Left ventricle myocardium inferior (tissue), 1 donor: Measurements from ENCODE around the gene TYW1B. TPM values are rescaled to one million over a fixed set of nuclear protein-coding genes. Genes with fewer than 3 reads are reported as not detected.
"Not testable (repeated sequence)": the region's sequence is repeated elsewhere in the genome, so short reads cannot be mapped to it uniquely, and the experiment has no call there.

Experiments
- DNase-seq: peaks from one replicate; pipeline ENCODE4 v3.0.0-alpha.2; 2020
- H3K27ac ChIP-seq: fragments of 200-600 bp; replicated peaks from 2 replicates; pipeline ENCODE4 v1.8.0; 2021
- H3K27me3 ChIP-seq: fragments of 200-600 bp; 2 replicates; pipeline ENCODE4 v1.8.0; 2021; ENCODE audit warnings: low read depth
- H3K36me3 ChIP-seq: fragments of 200-600 bp; 2 replicates; pipeline ENCODE4 v1.8.0; 2021
- H3K4me1 ChIP-seq: fragments of 200-600 bp; 2 replicates; pipeline ENCODE4 v1.8.0; 2021
- H3K4me3 ChIP-seq: fragments of 200-600 bp; 2 replicates; pipeline ENCODE4 v1.8.0; 2021; ENCODE audit warnings: mild to moderate bottlenecking, moderate library complexity
- H3K9me3 ChIP-seq: fragments of 200-600 bp; replicated peaks from 2 replicates; pipeline ENCODE4 v1.8.0; 2021
- intact Hi-C: fragments of 100-400 bp; cut with micrococcal nuclease; formaldehyde crosslinking; loops from one replicate; pipeline ENCODE4 v1.11.0; 2022
- long read RNA-seq: library from polyadenylated mRNA; unstranded; transcript quantifications from one replicate; pipeline ENCODE4 v2.0.0, GENCODE V29; 2021
- total RNA-seq: library from RNA; stranded (reverse); fragmentation: NEBNext Ultra II Directional; extraction: Animal tissue kit (Norgen Biotek cat#: 25700); gene quantifications from one replicate; pipeline ENCODE4 v1.2.1, GENCODE V29; 2021
- TF ChIP-seq, protein P1 (sequence below): fragments of 200-600 bp; IDR thresholded peaks from 2 replicates; pipeline ENCODE4 v1.8.0; 2021; ENCODE audit warnings: antibody characterized with exemption, mild to moderate bottlenecking, borderline replicate concordance
- donor health status: DM: no; HTN: yes; CAD: no; lungs with severe emphysema.

Gene TYW1B
- 2.5 TPM for total RNA-seq
- long read RNA-seq, partial matches to known transcripts, result 0 of 6 reads
- long read RNA-seq, other reads (novel, unspliced or antisense), result 5 of 6 reads

- Histone ChIP-seq H3K27ac (peak within 1 kb of the TSS; percentile 98), H3K4me3 (peak within 1 kb of the TSS; percentile 83), H3K36me3 (peaks cover 25% of the 10 kb centered on the region), H3K4me1 (peaks cover 52% of the 10 kb centered on the region)
- H3K9me3 ChIP-seq, H3K27me3 ChIP-seq, intact Hi-C loops: not testable (repeated sequence)
- TF ChIP-seq, protein P1, sequence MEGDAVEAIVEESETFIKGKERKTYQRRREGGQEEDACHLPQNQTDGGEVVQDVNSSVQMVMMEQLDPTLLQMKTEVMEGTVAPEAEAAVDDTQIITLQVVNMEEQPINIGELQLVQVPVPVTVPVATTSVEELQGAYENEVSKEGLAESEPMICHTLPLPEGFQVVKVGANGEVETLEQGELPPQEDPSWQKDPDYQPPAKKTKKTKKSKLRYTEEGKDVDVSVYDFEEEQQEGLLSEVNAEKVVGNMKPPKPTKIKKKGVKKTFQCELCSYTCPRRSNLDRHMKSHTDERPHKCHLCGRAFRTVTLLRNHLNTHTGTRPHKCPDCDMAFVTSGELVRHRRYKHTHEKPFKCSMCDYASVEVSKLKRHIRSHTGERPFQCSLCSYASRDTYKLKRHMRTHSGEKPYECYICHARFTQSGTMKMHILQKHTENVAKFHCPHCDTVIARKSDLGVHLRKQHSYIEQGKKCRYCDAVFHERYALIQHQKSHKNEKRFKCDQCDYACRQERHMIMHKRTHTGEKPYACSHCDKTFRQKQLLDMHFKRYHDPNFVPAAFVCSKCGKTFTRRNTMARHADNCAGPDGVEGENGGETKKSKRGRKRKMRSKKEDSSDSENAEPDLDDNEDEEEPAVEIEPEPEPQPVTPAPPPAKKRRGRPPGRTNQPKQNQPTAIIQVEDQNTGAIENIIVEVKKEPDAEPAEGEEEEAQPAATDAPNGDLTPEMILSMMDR, result peak; percentile 32
- peak; percentile 97 for DNase-seq
These were observed at the start of gene TYW1B for GRCh38 chr7:72827839-72828591. TYW1B (minus strand) TSS chr7:72828200; CDS start chr7:72828075, 125 bp downstream.

DNA sequence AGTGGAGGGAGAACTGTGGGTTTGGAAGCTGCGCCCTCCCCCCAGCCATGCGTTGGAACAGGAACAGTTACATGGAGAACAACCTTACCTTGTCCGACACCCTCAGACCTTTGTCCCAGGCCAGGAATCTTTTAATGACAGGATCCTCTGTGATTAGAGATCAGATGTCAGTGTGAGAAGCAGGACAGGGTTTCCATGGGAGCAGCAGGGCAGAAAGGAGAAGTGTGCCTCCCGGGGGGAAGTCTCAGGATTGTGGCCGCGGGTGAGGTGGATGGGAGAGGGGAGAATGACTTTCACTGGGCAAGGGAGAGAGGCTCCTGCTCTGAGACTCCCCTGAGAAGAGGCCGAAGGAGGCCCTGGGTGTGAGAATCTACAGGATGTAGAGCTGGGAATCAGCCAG is 39.6 kb upstream of the TYW1B start:
- H3K27ac ChIP-seq, H3K4me3 ChIP-seq, DNase-seq, H3K36me3 ChIP-seq, H3K4me1 ChIP-seq, H3K9me3 ChIP-seq, H3K27me3 ChIP-seq, intact Hi-C loops: not testable (repeated sequence)

DNA sequence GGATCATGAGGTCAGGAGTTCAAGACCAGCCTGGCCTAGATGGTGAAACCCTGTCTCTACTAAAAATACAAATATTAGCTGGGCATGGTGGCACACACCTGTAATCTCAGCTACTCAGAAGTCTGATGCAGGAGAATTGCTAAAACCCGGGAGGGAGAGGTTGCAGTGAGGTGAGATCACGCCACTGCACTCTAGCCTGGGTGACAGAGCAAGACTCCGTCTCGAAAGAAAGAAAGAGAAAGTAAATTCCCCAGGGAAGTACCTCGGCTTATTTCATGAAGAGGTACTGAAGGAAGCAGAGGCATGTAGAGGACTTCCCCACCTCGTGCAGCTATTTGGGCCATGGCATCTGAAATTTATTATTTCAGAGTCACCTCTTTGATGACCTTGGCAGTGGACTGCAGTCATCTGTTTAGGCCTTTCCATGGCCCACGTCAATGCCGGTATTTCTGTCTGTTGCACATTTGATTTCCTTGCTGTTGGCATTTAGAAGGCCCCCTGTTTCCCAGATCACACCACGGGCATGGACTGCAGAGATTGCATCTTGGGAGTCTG is 30.9 kb upstream of the TYW1B start:
- H3K4me3 ChIP-seq, H3K27ac ChIP-seq, H3K27me3 ChIP-seq, DNase-seq, H3K9me3 ChIP-seq, H3K36me3 ChIP-seq, intact Hi-C loops, H3K4me1 ChIP-seq: not testable (repeated sequence)

GRCh38 chr7:72857925-72858324 is 29.9 kb upstream of the TYW1B start:
- H3K4me1 ChIP-seq, DNase-seq, H3K27ac ChIP-seq, H3K36me3 ChIP-seq, H3K4me3 ChIP-seq, H3K9me3 ChIP-seq, intact Hi-C loops, H3K27me3 ChIP-seq: not testable (repeated sequence)

- H3K27ac ChIP-seq, H3K4me1 ChIP-seq, H3K9me3 ChIP-seq, intact Hi-C loops, H3K27me3 ChIP-seq, H3K4me3 ChIP-seq, H3K36me3 ChIP-seq, DNase-seq: not testable (repeated sequence)
These were observed 27.3 kb upstream of the TYW1B start for GRCh38 chr7:72855261-72855660.

DNA sequence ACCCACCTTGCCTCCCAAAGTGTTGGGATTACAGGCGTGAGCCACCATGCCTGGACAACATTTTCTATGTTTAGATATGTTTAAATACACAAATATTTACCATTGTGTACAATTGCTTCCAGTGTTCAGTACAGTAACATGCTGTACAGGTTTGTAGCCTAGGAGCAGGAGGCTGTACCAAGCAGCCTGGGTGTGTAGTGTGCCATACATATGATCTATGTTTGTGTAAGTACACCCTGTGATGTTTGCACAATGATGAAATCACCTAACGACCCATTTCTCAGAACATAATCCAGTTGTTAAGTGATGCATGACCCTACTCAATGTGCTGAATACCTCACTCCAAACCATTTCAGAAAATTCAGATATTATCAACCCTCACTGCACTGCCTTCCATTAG is 24.9 kb upstream of the TYW1B start:
- H3K4me1 ChIP-seq, DNase-seq, intact Hi-C loops: not testable (repeated sequence)

DNA sequence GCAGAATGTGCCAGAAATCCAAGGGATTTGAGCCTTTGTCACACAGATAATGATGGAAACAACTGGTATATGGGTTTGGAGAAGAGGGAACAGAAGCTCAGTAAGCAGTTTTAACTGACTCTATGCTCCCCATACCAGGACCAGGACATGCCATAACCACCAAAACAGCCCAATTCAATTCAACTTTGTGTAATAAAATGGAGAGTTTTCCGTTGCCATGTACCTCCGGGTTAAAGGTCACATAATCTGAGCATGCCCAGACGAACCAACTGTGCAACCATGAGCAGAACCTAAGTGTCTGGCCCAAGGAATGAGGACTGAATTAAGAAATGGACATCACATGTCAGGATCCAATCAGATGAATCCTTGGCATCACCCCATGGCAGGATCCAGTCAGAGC is 22.7 kb upstream of the TYW1B start:
- H3K27ac ChIP-seq, H3K4me3 ChIP-seq, H3K9me3 ChIP-seq, H3K27me3 ChIP-seq, DNase-seq, H3K36me3 ChIP-seq, intact Hi-C loops, H3K4me1 ChIP-seq: not testable (repeated sequence)

More for the DNA sequence above, 24.9 kb upstream of the TYW1B start:
- H3K27ac ChIP-seq, H3K36me3 ChIP-seq, H3K9me3 ChIP-seq, H3K4me3 ChIP-seq, H3K27me3 ChIP-seq: not testable (repeated sequence)

- intact Hi-C loops, H3K27me3 ChIP-seq, DNase-seq, H3K4me3 ChIP-seq, H3K36me3 ChIP-seq, H3K4me1 ChIP-seq, H3K27ac ChIP-seq: not testable (repeated sequence)
- H3K9me3 ChIP-seq, result peaks cover 14% of the 10 kb centered on the region
These were observed 16.1 kb upstream of the TYW1B start for GRCh38 chr7:72844146-72844545.

DNA sequence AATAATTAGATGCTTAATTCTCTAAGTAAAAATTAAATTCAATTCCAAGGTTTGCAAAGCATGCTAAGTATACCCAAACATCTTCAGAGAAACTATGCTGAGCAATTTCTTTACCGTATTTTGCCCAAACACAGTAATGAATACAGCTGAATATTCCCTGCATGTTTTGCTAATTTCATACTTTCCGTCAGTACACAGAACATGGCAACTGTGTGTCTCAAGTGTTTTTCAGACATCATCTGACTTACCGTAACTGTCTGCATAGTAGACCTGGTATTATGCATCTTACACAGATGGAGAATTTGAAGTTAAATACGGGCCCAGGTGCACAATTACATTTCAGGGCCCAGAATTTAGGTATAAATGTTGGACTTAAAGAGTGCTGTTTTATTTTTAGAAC is 15.2 kb upstream of the TYW1B start:
- intact Hi-C loops, DNase-seq, H3K27ac ChIP-seq, H3K4me1 ChIP-seq, H3K27me3 ChIP-seq, H3K4me3 ChIP-seq: not testable (repeated sequence)
- Histone ChIP-seq H3K9me3 (peaks cover 14% of the 10 kb centered on the region), H3K36me3 (peaks cover 17% of the 10 kb centered on the region)

- H3K4me1 ChIP-seq, DNase-seq, H3K27me3 ChIP-seq, H3K27ac ChIP-seq, H3K4me3 ChIP-seq, intact Hi-C loops: not testable (repeated sequence)
- H3K9me3 ChIP-seq, result peaks cover 14% of the 10 kb centered on the region
- H3K36me3 ChIP-seq, result peaks cover 37% of the 10 kb centered on the region
These were observed 13.0 kb upstream of the TYW1B start for GRCh38 chr7:72840966-72841511.

GRCh38 chr7:72838315-72838714 is 10.3 kb upstream of the TYW1B start:
- H3K4me3 ChIP-seq, H3K4me1 ChIP-seq, intact Hi-C loops, DNase-seq, H3K27me3 ChIP-seq, H3K27ac ChIP-seq: not testable (repeated sequence)
- H3K9me3 ChIP-seq, result peaks cover 14% of the 10 kb centered on the region
- H3K36me3 ChIP-seq, result peaks cover 63% of the 10 kb centered on the region

GRCh38 chr7:72837291-72837690 is 9.3 kb upstream of the TYW1B start:
- peaks cover 14% of the 10 kb centered on the region for H3K9me3 ChIP-seq
- H3K4me1 ChIP-seq, result peaks cover 16% of the 10 kb centered on the region
- DNase-seq, intact Hi-C loops, H3K4me3 ChIP-seq, H3K27ac ChIP-seq, H3K27me3 ChIP-seq: not testable (repeated sequence)
- peaks cover 73% of the 10 kb centered on the region for H3K36me3 ChIP-seq

DNA sequence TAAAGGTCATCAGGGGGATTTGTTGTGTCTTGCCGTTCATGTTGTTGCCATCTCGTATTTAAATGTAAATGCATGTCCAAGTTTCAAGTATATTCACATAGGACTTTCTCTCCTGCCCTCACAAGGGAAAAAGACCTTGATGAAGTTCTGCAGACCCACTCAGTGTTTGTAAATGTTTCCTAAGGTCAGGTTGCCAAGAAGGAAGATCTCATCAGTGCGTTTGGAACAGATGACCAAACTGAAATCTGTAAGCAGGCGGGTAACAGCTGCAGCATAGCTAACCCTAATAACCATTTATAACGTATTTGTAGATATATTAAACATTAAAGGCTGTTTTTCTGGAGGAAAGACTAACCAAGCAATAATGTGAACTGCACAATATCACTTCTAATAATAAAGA is 2.6 kb upstream of the TYW1B start:
- H3K27ac ChIP-seq, result peak overlapping the region; percentile 98
- H3K36me3 ChIP-seq, result peaks cover 49% of the 10 kb centered on the region
- peak overlapping the region; percentile 83 for H3K4me3 ChIP-seq
- intact Hi-C loops, H3K9me3 ChIP-seq, DNase-seq, H3K27me3 ChIP-seq: not testable (repeated sequence)
- peaks cover 62% of the 10 kb centered on the region for H3K4me1 ChIP-seq
